22Rv1 (cell line): ENCODE results near the gene ANKLE2.
"Not testable (repeated sequence)": the region's sequence is repeated elsewhere in the genome, so short reads cannot be mapped to it uniquely, and the experiment has no call there.

Experiments used
- H3K27ac ChIP-seq: fragments of 450-650 bp; 2 replicates; pipeline ENCODE4 v1.5.1; 2017
- CTCF ChIP-seq: fragments of 450-650 bp; IDR thresholded peaks from 2 replicates; pipeline ENCODE4 v1.5.1; 2017; ENCODE audit warnings: mild to moderate bottlenecking
- ZFX ChIP-seq: fragments of 450-650 bp; IDR thresholded peaks from 2 replicates; pipeline ENCODE4 v1.6.1; 2017; ENCODE audit warnings: antibody characterized with exemption, borderline replicate concordance

ANKLE2 gene

DNA sequence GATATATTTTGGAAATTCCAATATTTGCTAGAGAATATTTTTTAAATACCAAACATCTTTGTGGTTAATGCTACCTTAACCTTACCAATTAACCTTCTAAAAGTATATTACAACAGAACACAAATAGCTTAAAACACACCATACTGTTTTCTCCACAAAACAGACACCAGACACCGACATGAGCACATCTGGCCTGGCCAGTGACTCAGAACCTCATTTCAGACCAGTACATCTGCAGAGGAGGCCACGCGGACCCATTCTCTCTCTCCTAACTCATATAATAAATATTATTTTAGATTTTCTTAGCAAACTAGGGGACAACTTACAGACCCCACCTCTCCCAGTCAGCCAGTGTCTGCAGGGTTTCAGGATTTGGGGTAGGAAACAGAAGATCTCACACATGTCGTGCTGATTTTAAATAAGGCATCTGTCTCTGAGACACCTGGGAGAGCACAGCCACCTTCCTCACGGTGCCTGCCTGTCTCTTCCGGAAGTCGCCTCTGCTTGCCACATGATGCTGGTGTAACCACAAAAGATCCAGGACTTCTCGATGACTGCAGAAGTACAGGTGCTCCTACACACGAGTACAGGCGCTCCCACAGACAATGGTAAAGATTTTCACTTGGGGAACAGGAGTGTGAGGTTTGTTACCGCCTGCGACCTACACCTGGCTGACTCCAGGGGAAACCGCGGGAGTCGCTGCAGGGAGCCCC is 9.7 kb upstream of the ANKLE2 start:
- TF ChIP-seq ZFX = no peak
- no peak for TF ChIP-seq CTCF
- H3K27ac ChIP-seq = no peak overlapping the region

DNA sequence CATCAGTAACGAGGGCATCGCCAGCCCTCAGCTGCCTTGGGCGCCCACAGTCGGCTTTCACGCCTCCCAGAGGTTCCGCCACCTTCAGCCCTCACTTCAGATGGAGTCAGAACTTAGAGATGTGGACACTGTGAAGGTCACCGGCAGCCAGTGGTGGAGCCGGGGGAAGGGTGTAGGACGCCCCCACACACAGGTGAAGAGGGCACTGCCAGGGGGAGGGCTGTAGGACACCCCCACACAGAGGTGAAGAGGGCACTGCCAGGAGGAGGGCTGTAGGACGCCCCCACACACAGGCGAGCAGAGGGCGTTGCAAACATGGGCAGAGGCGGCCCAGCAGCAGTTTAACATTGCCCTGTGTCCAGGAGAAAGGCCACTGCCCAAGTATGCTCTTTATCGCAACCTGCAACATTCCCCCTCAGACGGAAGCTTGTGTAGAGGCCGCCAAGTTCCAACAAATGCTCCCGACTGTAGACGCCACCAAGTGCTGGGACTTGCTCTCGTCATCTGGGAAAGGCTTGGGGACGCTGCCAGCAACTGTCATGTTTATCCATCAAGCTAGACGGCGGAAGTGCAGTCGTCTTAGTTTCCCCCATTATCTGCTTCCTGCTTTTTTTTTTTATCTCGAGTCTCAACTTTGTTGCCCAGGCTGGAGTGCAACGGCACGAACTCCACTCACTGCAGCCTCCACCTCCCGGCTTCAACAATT is 4.9 kb upstream of the ANKLE2 start:
- no peak for TF ChIP-seq ZFX
- TF ChIP-seq CTCF = no peak
- no peak overlapping the region for H3K27ac ChIP-seq

DNA sequence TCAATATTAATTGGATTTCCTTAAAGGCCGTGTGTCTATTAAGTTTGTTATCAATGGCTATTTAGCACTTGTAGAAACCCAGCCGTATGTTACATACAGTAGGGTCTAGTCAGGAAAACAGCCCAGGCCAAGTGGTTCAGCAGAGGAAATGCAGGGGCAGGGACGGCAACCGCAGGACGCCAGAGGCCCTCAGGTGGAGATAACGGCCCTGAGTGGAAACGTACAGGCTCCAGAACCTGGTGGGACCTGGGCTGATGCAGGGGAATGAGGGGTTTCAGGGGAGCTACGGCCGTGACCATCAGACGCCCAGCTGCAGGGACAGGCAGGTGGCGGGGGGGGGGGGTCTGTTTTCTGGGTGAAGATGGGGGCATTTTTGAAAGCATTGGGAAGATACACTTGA is 3.7 kb upstream of the ANKLE2 start:
- TF ChIP-seq ZFX = no peak
- TF ChIP-seq CTCF = no peak
- no peak overlapping the region for H3K27ac ChIP-seq

DNA sequence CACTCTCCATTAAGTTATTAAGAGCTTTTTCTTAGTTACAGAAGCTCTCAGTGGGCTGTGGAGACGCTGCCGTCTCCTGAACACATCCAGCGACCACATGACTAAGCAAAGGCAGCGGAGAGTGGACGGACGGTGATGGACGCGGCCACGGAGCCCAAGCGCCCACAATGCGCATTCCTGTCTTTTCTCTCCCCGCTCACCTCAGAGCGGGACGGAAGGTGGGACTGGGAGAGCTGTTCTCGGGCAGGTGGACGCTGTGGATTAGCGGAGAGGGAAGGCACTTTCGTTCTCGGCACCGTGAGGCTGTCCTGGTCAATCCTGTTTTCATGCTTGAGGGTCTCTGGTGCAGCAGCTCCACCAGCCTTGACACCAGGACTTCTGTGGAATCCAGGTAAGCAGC is 2.6 kb upstream of the ANKLE2 start:
- H3K27ac ChIP-seq = no peak overlapping the region
- TF ChIP-seq ZFX (no peak), CTCF (no peak)

DNA sequence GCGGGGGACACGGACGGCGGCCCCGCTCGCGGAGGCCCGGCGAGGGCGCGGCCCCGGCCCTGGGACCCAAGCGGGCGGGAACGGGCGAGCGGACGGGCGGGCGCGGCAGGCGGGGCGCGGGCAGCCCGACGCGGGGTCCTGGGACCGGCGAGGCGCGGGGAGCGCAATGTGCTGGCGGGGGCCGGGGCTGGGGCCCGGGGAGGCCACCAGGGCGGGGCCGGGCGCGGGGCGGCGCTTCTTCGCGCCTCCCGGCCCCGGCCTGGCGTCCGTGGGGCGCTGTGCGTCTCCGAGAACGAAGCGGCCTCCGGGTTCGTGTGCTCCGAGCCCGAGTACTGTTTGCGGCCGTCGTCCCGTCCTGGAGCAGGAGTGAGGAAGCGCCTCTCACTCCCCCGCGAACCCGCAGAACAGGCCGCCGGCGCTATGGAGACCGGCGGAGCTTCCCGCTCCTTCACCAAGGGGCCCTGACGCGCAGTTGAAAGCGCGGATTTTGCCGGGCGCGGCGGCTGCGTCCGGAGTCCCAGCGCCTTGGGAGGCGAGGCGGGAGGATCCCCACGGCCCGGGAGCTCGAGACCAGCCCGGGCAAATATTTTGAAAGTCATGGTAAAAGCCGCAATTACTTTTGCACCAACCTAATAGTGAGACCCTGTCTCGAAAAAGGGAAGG is 420 bp upstream of the ANKLE2 start:
- H3K27ac ChIP-seq = peak overlapping the region; percentile 98
- no peak for TF ChIP-seq ZFX
- TF ChIP-seq CTCF = peak; percentile 36

GRCh38 chr12:132759359-132759758 is 2.3 kb downstream of the ANKLE2 start:
- TF ChIP-seq ZFX (no peak), CTCF (no peak)
- peak overlapping the region; percentile 98; the same call in 1 of the 2 replicates for H3K27ac ChIP-seq

DNA sequence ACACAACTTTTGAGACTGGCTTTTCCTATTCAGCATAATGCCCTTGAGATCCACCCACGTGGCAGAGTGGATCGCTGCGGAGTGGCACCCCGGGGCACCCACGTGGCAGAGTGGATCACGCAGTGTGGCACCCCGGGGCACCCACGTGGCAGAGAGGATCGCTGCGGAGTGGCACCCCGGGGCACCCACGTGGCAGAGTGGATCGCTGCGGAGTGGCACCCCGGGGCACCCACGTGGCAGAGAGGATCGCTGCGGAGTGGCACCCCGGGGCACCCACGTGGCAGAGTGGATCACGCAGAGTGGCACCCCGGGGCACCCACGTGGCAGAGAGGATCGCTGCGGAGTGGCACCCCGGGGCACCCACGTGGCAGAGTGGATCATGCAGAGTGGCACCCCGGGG is 2.8 kb downstream of the ANKLE2 start:
- not testable (repeated sequence) for H3K27ac ChIP-seq
